Fibroblast of skin of left biceps (primary cell): Measurements from ENCODE around the gene LIF.
"Not testable (repeated sequence)": the region's sequence is repeated elsewhere in the genome, so short reads cannot be mapped to it uniquely, and the experiment has no call there.

ENCODE experiments used
- DNase-seq, 2 experiments: peaks; one replicate each; pipeline ENCODE4 v3.0.0-alpha.2; 2013; ENCODE audit warnings: low read depth in 2 of 2

LIF gene

GRCh38 chr22:30208631-30209603 is 37.6 kb downstream of the LIF start:
- no peak for DNase-seq

DNA sequence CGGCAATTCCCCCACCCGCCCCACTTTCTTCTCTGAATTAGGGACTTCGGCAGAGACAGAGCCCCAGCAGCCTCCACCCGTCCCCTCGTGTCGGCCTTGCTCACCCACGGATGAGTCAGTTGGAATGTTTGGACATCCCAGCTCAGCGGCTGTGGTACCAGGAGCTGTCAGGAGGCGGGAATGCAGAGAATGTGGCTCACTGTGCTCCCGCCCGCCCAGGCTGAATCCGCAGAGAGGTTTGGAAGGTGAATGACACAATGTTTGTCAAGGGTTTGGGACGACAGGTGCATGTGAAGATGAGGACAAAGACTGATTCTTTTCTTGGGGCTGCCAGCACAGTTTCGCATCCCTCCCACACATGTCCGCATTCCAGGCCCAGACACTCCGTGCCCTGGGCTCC is 39.6 kb downstream of the LIF start:
- DNase-seq = peak; percentile 69 to 79

DNA sequence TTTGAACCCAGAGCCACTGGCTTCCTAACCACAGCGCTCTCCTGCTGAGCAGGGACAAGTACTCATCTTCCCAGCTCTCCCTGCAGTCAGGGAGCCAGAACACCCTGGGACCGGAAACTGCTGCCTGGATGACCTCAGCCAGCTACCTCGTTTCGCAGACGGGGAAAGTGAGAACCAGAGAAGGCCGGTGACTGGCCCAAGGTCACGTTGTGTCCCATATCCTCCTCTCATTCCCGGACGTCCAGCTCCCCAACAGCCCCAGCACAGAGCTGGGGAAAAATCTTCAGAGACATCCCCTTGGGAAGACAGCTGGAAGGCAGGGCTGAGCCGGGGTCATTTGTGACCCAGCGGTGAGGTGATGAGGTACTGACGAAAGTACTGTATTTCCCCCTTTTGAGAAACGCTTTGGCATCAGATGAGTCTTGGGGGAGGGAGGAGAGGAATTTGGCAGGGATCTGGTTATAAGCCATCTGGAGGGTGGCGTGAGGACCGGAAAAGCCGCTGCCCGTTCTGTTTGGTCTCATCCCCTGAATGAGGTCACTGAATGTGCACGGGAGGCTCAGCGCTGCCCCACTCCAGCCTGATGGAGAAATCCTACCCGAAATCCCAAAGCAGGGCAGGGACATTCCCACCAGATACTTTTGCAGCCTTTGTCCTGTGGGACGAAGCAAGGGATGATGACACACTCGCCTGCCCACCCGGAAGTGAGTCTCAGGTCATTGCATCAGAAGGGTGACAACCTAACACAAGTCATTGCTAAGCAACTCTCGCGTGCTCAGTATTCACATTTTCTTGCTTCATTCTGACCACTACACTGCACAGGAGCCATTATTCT is 41.1 kb downstream of the LIF start:
- DNase-seq = no peak

- no peak for DNase-seq
These were observed 41.8 kb downstream of the LIF start for GRCh38 chr22:30204742-30205111.

DNA sequence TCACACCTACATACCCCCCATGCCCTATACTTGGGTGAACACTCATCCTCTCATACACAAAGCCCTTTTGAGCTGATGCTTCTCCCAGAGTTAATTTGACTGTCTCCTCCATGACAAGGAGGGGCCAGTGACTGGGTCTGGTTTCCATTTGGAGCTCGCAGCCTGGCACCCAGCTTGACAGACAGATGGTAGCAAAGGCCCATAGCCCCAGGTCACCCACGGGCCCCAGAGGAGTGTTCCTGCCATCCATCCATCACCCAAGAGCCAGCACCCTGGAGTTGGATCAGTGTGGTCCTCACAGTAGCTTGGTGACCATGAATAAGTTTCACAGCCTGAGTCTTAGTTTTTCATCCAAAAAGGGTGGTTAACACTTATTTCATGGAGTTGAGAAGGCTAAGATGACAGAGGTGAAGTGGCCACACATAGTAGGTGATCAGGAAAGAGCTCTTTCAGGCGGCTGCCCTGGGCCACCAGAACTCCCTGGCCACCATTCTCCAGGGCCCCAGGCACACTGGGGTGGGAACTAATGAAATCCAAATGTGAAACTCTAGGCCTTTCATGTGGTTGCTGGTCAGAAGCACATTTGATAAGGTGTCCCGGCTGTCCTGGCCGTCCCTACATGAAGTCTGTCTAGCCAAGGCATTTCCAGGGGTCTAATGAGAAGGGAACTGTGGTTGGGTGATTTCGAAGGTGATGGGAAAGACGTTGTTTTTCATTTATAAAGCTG is 42.4 kb downstream of the LIF start:
- no peak for DNase-seq

- no peak for DNase-seq
These were observed 44.0 kb downstream of the LIF start for GRCh38 chr22:30202531-30203006.

- DNase-seq = no peak
These were observed 44.6 kb downstream of the LIF start for GRCh38 chr22:30201945-30202344.

DNA sequence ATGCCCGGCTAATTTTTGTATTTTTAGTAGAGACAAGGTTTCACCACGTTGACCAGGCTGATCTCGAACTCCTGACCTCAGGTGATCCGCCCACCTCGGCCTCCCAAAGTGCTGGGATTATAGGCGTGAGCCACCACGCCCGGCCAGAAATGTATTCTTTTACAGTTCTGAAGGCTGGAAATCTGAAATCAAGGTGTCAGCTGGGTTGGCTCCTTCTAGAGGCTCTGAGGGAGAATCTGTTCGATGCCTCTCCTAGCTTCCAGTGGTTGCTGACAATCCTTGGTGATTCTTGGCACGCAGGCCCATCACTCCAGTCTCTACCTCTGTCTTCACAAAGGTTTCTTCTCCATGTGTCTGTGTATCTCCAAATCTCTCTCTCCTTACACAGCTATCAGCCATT is 45.7 kb downstream of the LIF start:
- not testable (repeated sequence) for DNase-seq

DNA sequence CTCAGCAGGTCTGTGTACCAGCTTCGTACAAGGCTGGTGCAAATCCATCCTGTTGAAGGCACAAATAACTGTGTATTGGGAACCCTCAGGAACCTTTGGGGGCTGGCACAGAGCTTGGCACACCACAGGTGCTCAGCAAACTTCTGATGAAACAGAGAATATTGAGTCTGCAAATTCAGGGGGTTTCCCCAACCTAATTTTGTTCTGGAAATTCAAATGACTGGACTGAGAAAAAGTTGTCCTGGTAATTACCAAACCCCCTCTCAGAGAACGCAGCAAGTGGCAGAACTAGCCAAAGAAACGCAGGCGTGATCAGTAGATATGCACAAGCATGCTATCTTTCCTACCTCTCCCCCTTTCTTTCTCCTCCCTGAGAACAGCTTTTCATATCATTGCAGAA is 47.6 kb downstream of the LIF start:
- no peak for DNase-seq

DNA sequence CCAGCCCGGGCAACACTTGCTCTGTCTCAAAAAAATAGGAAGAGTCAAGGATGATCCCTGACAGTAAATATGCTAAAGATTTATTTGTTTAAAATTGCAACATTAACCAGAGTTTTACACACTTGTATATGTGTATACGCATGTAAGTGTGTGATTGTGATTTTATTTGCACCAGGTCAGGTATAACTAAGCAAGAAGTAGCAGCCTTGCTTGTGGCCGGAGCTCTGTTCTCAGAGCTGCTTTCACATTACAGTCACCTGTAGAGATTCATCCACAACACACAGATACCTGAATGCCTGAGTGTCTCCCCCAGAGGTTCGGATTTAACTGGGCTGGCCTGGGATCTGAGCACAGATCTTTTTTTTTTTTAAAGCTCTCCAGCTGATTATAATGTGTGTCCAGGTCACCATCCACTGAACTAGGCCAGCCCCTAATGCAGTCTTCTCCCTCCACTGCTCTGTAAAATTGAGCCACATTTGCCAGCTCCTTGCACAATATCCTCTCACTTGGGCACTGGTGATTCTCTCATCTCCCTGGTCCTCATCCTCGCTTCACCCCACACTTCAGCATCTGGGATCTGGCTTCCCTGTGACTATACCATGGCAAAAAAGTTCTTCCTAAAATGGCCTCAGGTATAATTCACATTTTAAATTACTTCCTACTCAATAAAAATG is 48.3 kb downstream of the LIF start:
- DNase-seq = no peak

GRCh38 chr22:30197389-30197788 is 49.2 kb downstream of the LIF start:
- DNase-seq = no peak

GRCh38 chr22:30196880-30197336 is 49.7 kb downstream of the LIF start:
- DNase-seq = no peak

- DNase-seq = peak; percentile 99
These were observed 50.2 kb downstream of the LIF start for GRCh38 chr22:30196141-30196879.

GRCh38 chr22:30195245-30196140 is 51.1 kb downstream of the LIF start:
- DNase-seq = no peak

DNA sequence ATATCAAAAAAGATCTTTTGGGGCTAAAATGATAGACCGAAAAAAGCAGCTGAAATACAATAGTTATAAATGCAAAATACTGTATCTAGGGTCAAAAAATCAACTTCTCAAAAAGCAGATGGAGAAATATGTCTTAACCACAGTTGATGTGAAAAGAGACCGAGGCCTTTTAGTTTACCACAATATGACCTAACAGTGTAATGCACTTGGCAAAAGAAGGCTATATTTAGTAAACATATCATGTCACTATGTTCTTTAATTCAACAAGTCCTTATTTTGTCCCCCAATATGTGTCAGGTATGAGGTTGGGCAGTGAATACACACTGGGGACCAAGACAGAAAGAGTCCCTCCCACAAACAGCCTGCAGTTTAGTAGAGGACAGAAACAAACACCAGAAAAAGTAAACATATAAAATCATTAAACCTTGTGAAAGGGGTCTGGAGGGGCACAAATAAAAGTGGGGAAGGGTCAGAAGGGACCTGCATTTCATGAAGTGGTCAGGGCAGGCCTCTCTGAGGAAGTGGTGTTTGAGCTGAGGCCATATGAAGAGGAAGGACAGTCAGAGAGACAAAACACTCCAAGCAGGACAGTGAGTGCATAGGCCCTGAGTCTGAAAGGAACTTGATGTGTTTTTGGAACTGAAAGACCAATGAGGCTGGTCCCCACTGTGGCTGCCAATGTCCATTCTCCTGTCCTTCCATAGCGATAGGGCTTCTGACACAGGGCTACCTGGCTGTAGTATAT is 53.4 kb downstream of the LIF start:
- no peak for DNase-seq

DNA sequence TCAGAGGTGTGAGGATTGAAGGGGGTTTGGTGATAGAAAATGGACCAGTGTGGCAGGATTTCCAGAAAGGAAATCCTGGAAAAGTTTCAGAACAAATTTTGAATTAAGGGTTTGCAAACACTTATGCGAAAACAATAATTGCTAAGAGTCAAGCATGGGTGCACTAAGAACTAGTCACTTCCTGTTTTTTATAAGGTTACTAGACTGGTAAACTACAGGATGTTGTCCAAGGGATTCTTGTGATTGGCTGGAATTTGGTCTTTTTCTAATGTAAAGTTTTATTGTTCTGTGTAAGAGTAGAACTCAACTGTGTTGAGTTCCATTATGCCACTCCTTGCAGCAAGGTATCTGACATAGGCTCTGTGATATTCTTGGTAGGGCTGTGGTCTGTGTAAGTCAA is 54.1 kb downstream of the LIF start:
- DNase-seq = no peak

GRCh38 chr22:30191040-30191701 is 55.4 kb downstream of the LIF start:
- no peak for DNase-seq

DNA sequence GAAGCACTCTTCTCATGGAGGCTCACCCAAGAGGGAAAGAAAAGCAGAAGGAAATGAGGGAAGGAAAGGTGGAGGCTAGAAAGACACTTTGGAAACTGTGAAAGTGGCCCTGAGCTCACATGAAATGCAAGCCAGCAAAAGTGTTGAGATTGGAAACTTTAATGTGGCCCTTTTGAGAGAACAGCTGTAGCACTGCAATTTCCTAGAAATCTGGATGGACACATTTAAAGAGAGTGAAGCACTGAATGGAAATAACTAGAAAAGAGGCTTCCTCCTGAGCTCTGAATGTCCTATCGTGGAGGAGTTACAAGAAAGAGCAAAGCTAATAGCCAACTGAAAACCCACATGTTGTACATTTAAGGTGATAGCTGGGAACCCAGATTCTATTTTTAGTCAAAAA is 56.0 kb downstream of the LIF start:
- DNase-seq = no peak
